GM12864 (cell line): ENCODE measurements around the gene BAIAP2L2.

Experiments
- DNase-seq: peaks from one replicate; pipeline ENCODE4 v3.0.0-alpha.2; 2011; ENCODE audit warnings: low read depth
- H3K4me3 ChIP-seq: 2 replicates; pipeline ENCODE4 v1.5.1; 2011; ENCODE audit warnings: mild to moderate bottlenecking, low read depth, low read length, control low read depth
- CTCF ChIP-seq: IDR thresholded peaks from 2 replicates; pipeline ENCODE4 v1.5.1; 2011; ENCODE audit warnings: low read depth, mild to moderate bottlenecking, moderate library complexity, low read length, control low read depth, inconsistent platforms; ENCODE audit errors: missing control alignments

The BAIAP2L2 gene

GRCh38 chr22:38135133-38135706 is 24.7 kb upstream of the BAIAP2L2 start:
- H3K4me3 ChIP-seq: no peak overlapping the region
- TF ChIP-seq CTCF: no peak
- no peak for DNase-seq

GRCh38 chr22:38133331-38133730 is 22.8 kb upstream of the BAIAP2L2 start:
- no peak for TF ChIP-seq CTCF
- DNase-seq: no peak
- H3K4me3 ChIP-seq: no peak overlapping the region

GRCh38 chr22:38132794-38133193 is 22.3 kb upstream of the BAIAP2L2 start:
- no peak for TF ChIP-seq CTCF
- no peak overlapping the region for H3K4me3 ChIP-seq
- no peak for DNase-seq

GRCh38 chr22:38132136-38132535 is 21.7 kb upstream of the BAIAP2L2 start:
- no peak overlapping the region for H3K4me3 ChIP-seq
- no peak for TF ChIP-seq CTCF
- DNase-seq: no peak

- TF ChIP-seq CTCF: no peak
- no peak for DNase-seq
- no peak overlapping the region for H3K4me3 ChIP-seq
Measured at GRCh38 chr22:38131399-38131798, 20.9 kb upstream of the BAIAP2L2 start.

GRCh38 chr22:38129856-38130255 is 19.4 kb upstream of the BAIAP2L2 start:
- no peak overlapping the region for H3K4me3 ChIP-seq
- no peak for DNase-seq
- no peak for TF ChIP-seq CTCF

- TF ChIP-seq CTCF: no peak
- no peak for DNase-seq
- no peak overlapping the region for H3K4me3 ChIP-seq
Measured at GRCh38 chr22:38129021-38129420, 18.5 kb upstream of the BAIAP2L2 start.
